Esophagus muscularis mucosa (tissue), 4 donors: Measurements from ENCODE around the gene ATF4. TPM values are rescaled to one million over a fixed set of nuclear protein-coding genes. Genes with fewer than 3 reads are reported as not detected.
A peak's percentile ranks its signal among the peaks of the same experiment; 100 is the strongest.

ENCODE experiments used
- DNase-seq: peaks from one replicate; pipeline ENCODE4 v3.0.0-alpha.2; 2017; ENCODE audit errors: extremely low spot score
- H3K27ac ChIP-seq, 4 donors: fragments of 200-600 bp; sonication (generic); replicated peaks in 1 of 4; 1 replicate in 3 of 4; 2 replicates in 1 of 4; pipeline ENCODE4 v1.5.1; 2016 to 2019; ENCODE audit warnings: mild to moderate bottlenecking in 1 of 4
- H3K27me3 ChIP-seq, 4 donors: fragments of 200-600 bp; sonication (generic); one replicate each; pipeline versions ENCODE4 v1.5.1 to v1.6.0; 2016 to 2019
- H3K36me3 ChIP-seq, 4 donors: fragments of 200-600 bp; sonication (generic); one replicate each; pipeline ENCODE4 v1.5.1; 2016 to 2019
- H3K4me1 ChIP-seq, 4 donors: fragments of 200-600 bp; sonication (generic); one replicate each; pipeline ENCODE4 v1.5.1; 2016 to 2019
- H3K4me3 ChIP-seq, 4 donors: fragments of 200-600 bp; sonication (generic); 1 replicate in 2 of 4; 2 replicates in 2 of 4; pipeline ENCODE4 v1.5.1; 2016 to 2019; ENCODE audit warnings: mild to moderate bottlenecking in 4 of 4, moderate library complexity in 1 of 4
- H3K9me3 ChIP-seq, 4 donors: fragments of 200-600 bp; sonication (generic); 1 replicate in 3 of 4; 2 replicates in 1 of 4; pipeline ENCODE4 v1.5.1; 2016 to 2019
- CTCF ChIP-seq, 3 experiments: fragments of 200-600 bp in 2 of 3; fragments of 450-650 bp in 1 of 3; sonication (generic) in 2 of 3; IDR thresholded peaks; one replicate each; pipeline ENCODE4 v1.5.1; 2017 to 2019; ENCODE audit warnings: antibody characterized with exemption in 3 of 3, mild to moderate bottlenecking in 2 of 3, moderate library complexity in 1 of 3
- EP300 ChIP-seq: sonication (generic); formaldehyde crosslinking; IDR thresholded peaks from one replicate; pipeline ENCODE4 v1.6.1; 2017; ENCODE audit warnings: antibody characterized with exemption
- POLR2A ChIP-seq: fragments of 450-650 bp; IDR thresholded peaks from one replicate; pipeline ENCODE4 v1.6.1; 2017; ENCODE audit warnings: antibody characterized with exemption, moderate library complexity, mild to moderate bottlenecking, low read depth
- POLR2AphosphoS5 ChIP-seq, 2 donors: sonication (generic); formaldehyde crosslinking; IDR thresholded peaks; one replicate each; pipeline ENCODE4 v1.6.1; 2017; ENCODE audit warnings: antibody characterized with exemption in 2 of 2
- WGBS: methylation state at CpG from one replicate; pipeline ENCODE4 v1.1.5; 2018; 5-methylcytosine and 5-hydroxymethylcytosine counted together
- intact Hi-C: fragments of 100-400 bp; cut with DNase I; formaldehyde crosslinking; loops from one replicate; pipeline ENCODE4 v1.15.1; 2023
- total RNA-seq, 4 donors: library from RNA; depleted of rRNA; stranded (reverse); fragments of >200 nt; gene quantifications; one replicate each; pipeline versions ENCODE4 v1.1.0 to v1.2.1, GENCODE V29; 2016

Gene ATF4
- total RNA-seq, 4 donors from 2014 or later: 516 to 895 (median 721) TPM

- TF ChIP-seq EP300 (no peak), POLR2AphosphoS5 (IDR thresholded peaks at IDR 0.05) (no peak), POLR2A (no peak), CTCF (IDR thresholded peaks at IDR 0.05) (no peak)
- peak overlapping the region in 1 of 4 donors; percentile 64 for H3K27ac ChIP-seq
- no peaks in the 10 kb centered on the region for H3K9me3 ChIP-seq
- peaks cover 39 to 69% (median 52%) of the 10 kb centered on the region in 4 donors for H3K4me1 ChIP-seq
- H3K36me3 ChIP-seq: no peaks in the 10 kb centered on the region
- WGBS: 94% methylated on average over 3 of the region's 5 CpGs
- intact Hi-C loops: no loop called here
- no peak for DNase-seq
- no peak overlapping the region for H3K4me3 ChIP-seq
- peaks cover 0 to 8% (median 0%) of the 10 kb centered on the region in 4 donors for H3K27me3 ChIP-seq
These were observed 46.5 kb upstream of the ATF4 start for GRCh38 chr22:39473851-39474250.

- DNase-seq: no peak
- Histone ChIP-seq H3K4me3 (no peak overlapping the region), H3K36me3 (no peaks in the 10 kb centered on the region), H3K27ac (peak overlapping the region in 3 of 4 donors; percentile 18 to 40 (median 40)), H3K4me1 (peaks cover 36 to 62% (median 46%) of the 10 kb centered on the region in 4 donors), H3K27me3 (peaks cover 0 to 4% (median 0%) of the 10 kb centered on the region in 4 donors), H3K9me3 (no peaks in the 10 kb centered on the region)
- 64% methylated on average over 10 of the region's 11 CpGs for WGBS
- intact Hi-C loops: no loop called here
- TF ChIP-seq POLR2AphosphoS5 (IDR thresholded peaks at IDR 0.05): no peak
- TF ChIP-seq POLR2A: no peak
These were observed 45.8 kb upstream of the ATF4 start for GRCh38 chr22:39474351-39475111.

GRCh38 chr22:39475337-39475736 lies 45.0 kb upstream of the ATF4 start:
- H3K27me3 ChIP-seq: no peaks in the 10 kb centered on the region
- TF ChIP-seq EP300 (no peak), POLR2A (no peak), CTCF (IDR thresholded peaks at IDR 0.05) (no peak), POLR2AphosphoS5 (IDR thresholded peaks at IDR 0.05) (no peak)
- H3K4me3 ChIP-seq: no peak overlapping the region
- 66% methylated on average over 9 of the region's 9 CpGs for WGBS
- H3K4me1 ChIP-seq: peaks cover 29 to 55% (median 38%) of the 10 kb centered on the region in 4 donors
- no peaks in the 10 kb centered on the region for H3K36me3 ChIP-seq
- intact Hi-C loops: no loop called here
- no peaks in the 10 kb centered on the region for H3K9me3 ChIP-seq
- DNase-seq: no peak
- H3K27ac ChIP-seq: peak overlapping the region in 1 of 4 donors; percentile 40

- no peaks in the 10 kb centered on the region for H3K27me3 ChIP-seq
- H3K9me3 ChIP-seq: no peaks in the 10 kb centered on the region
- no peak overlapping the region for H3K27ac ChIP-seq
- no peak for DNase-seq
- no peak for TF ChIP-seq POLR2A
- no peak for TF ChIP-seq POLR2AphosphoS5 (IDR thresholded peaks at IDR 0.05)
- no peak for TF ChIP-seq CTCF (IDR thresholded peaks at IDR 0.05)
- TF ChIP-seq EP300: no peak
- WGBS: 72% methylated on average over 3 of the region's 3 CpGs
- no peak overlapping the region for H3K4me3 ChIP-seq
- intact Hi-C loops: no loop called here
- peaks cover 24 to 50% (median 33%) of the 10 kb centered on the region in 4 donors for H3K4me1 ChIP-seq
- H3K36me3 ChIP-seq: no peaks in the 10 kb centered on the region
These were observed 44.5 kb upstream of the ATF4 start for GRCh38 chr22:39475902-39476301.

- no peak overlapping the region for H3K4me3 ChIP-seq
- no peaks in the 10 kb centered on the region for H3K27me3 ChIP-seq
- no peak for TF ChIP-seq EP300
- TF ChIP-seq CTCF (IDR thresholded peaks at IDR 0.05): no peak
- no peak for TF ChIP-seq POLR2A
- no peak for TF ChIP-seq POLR2AphosphoS5 (IDR thresholded peaks at IDR 0.05)
- 95% methylated on average over 5 of the region's 13 CpGs for WGBS
- DNase-seq: no peak
- no peaks in the 10 kb centered on the region for H3K9me3 ChIP-seq
- no peaks in the 10 kb centered on the region for H3K36me3 ChIP-seq
- H3K27ac ChIP-seq: no peak overlapping the region
- intact Hi-C loops: no loop called here
- peaks cover 16 to 42% (median 26%) of the 10 kb centered on the region in 4 donors for H3K4me1 ChIP-seq
These were observed 43.7 kb upstream of the ATF4 start for GRCh38 chr22:39476664-39477063.
